Endothelial cell of umbilical vein (primary cell): Measurements from ENCODE around the gene PARK7. TPM values are rescaled to one million over a fixed set of nuclear protein-coding genes. Genes with fewer than 3 reads are reported as not detected.

Experiments used
- BruUV-seq: library from RNA; stranded (reverse); fragments of 400-500 nt; replicated peaks from 2 replicates; lab custom pipeline; 2021; lab: Mats Ljungman, UMichigan
- CTCF ChIA-PET: fragments of 300-600, 350-600 bp; sonication (Branson Sonifier 250); formaldehyde crosslinking; loops from one replicate; lab custom pipeline; 2021; ENCODE audit warnings: antibody characterized with exemption, inconsistent platforms; lab: Charles Lee
- POLR2A ChIA-PET: fragments of 300-600, 350-600 bp; sonication (Branson Sonifier 250); formaldehyde crosslinking; loops from one replicate; lab custom pipeline; 2021; ENCODE audit warnings: antibody characterized with exemption, inconsistent platforms; lab: Charles Lee
- DNase-seq: peaks from one replicate; pipeline ENCODE4 v3.0.0-alpha.2; 2011; ENCODE audit warnings: low read depth, low spot score
- FAIRE-seq: peaks from 2 replicates; lab custom pipeline; 2011; peaks lifted over from hg19 to GRCh38; lab: Jason Lieb, UNC
- H2AFZ ChIP-seq: 2 replicates; pipeline ENCODE4 v1.6.0; 2012; ENCODE audit warnings: low read depth, low read length, control low read depth, inconsistent platforms
- H3K27ac ChIP-seq: 2 replicates; pipeline ENCODE4 v1.5.1; 2011; ENCODE audit warnings: low read depth, mild to moderate bottlenecking, control low read depth, low read length, moderate library complexity; ENCODE audit not compliant: insufficient read depth
- H3K27me3 ChIP-seq, 2 experiments: 2 replicates each; pipeline versions ENCODE4 v1.6.0 to v1.6.1; 2011; ENCODE audit warnings: low read length in 2 of 2, mixed read lengths in 1 of 2; ENCODE audit not compliant: control insufficient read depth in 2 of 2, insufficient read depth in 2 of 2
- H3K36me3 ChIP-seq, 2 experiments: 2 replicates in 1 of 2; 3 replicates in 1 of 2; pipeline ENCODE4 v1.5.1; 2011; ENCODE audit warnings: low read length in 2 of 2, mild to moderate bottlenecking in 1 of 2, moderate library complexity in 1 of 2; ENCODE audit not compliant: control insufficient read depth in 2 of 2, insufficient read depth in 2 of 2; ENCODE audit errors: extremely low read depth in 1 of 2
- H3K4me1 ChIP-seq: 3 replicates; pipeline ENCODE4 v1.5.1; 2011; ENCODE audit warnings: mild to moderate bottlenecking, low read length; ENCODE audit not compliant: control insufficient read depth, insufficient read depth; ENCODE audit errors: extremely low read depth
- H3K4me2 ChIP-seq: 2 replicates; pipeline ENCODE4 v1.6.1; 2011; ENCODE audit warnings: low read length, control low read depth, mixed read lengths; ENCODE audit not compliant: insufficient read depth
- H3K4me3 ChIP-seq, 3 experiments: fragments of 200-600 bp in 1 of 3; sonication (generic), shearing (Covaris generic) in 1 of 3; replicated peaks in 1 of 3; 2 replicates each; pipeline ENCODE4 v1.5.1; 2011 to 2016; ENCODE audit warnings: control low read depth in 3 of 3, low read length in 3 of 3, mild to moderate bottlenecking in 2 of 3, inconsistent platforms in 1 of 3, low read depth in 1 of 3, moderate library complexity in 1 of 3; ENCODE audit not compliant: insufficient read depth in 1 of 3
- H3K79me2 ChIP-seq: 2 replicates; pipeline ENCODE4 v1.6.0; 2012; ENCODE audit warnings: low read length, inconsistent platforms; ENCODE audit not compliant: control insufficient read depth, insufficient read depth
- H3K9ac ChIP-seq: replicated peaks from 2 replicates; pipeline ENCODE3; 2011; ENCODE audit warnings: low read length, control low read depth; ENCODE audit not compliant: insufficient read depth; ENCODE audit errors: extremely low read depth
- H3K9me1 ChIP-seq: replicated peaks from 3 replicates; pipeline ENCODE4 v1.6.0; 2011; ENCODE audit warnings: mild to moderate bottlenecking, low read length; ENCODE audit not compliant: control insufficient read depth, insufficient read depth; ENCODE audit errors: extremely low read depth
- H3K9me3 ChIP-seq: replicated peaks from 2 replicates; pipeline ENCODE4 v1.5.1; 2012; ENCODE audit warnings: low read length, inconsistent platforms; ENCODE audit not compliant: control insufficient read depth, insufficient read depth
- H4K20me1 ChIP-seq: replicated peaks from 2 replicates; pipeline ENCODE3; 2011; ENCODE audit warnings: mild to moderate bottlenecking, low read length; ENCODE audit not compliant: control insufficient read depth, insufficient read depth; ENCODE audit errors: extremely low read depth
- CTCF ChIP-seq, 2 donors: IDR thresholded peaks; 1 replicate in 1 of 2; 2 replicates in 1 of 2; pipeline ENCODE4 v1.5.1; 2011; ENCODE audit warnings: low read length in 2 of 2, mild to moderate bottlenecking in 2 of 2, moderate library complexity in 2 of 2, control low read depth in 1 of 2, inconsistent platforms in 1 of 2, low read depth in 1 of 2; ENCODE audit not compliant: insufficient read depth in 1 of 2; ENCODE audit errors: extremely low read depth in 1 of 2
- EZH2 ChIP-seq: IDR thresholded peaks from 2 replicates; pipeline ENCODE4 v1.6.1; 2012; ENCODE audit warnings: borderline replicate concordance, low read depth, mild to moderate bottlenecking, moderate library complexity, low read length, inconsistent platforms; ENCODE audit not compliant: severe bottlenecking
- FOS ChIP-seq: IDR thresholded peaks from 2 replicates; pipeline ENCODE4 v1.6.1; 2011; ENCODE audit warnings: mild to moderate bottlenecking, low read length, moderate library complexity, borderline replicate concordance; ENCODE audit not compliant: insufficient read depth
- GATA2 ChIP-seq: IDR thresholded peaks from 2 replicates; pipeline ENCODE4 v1.7.0; 2011; ENCODE audit warnings: low read depth, mild to moderate bottlenecking, moderate library complexity, mixed read lengths, low read length; ENCODE audit not compliant: insufficient read length, insufficient read depth
- JUN ChIP-seq: IDR thresholded peaks from 2 replicates; pipeline ENCODE4 v1.6.1; 2011; ENCODE audit warnings: borderline replicate concordance, low read depth; ENCODE audit not compliant: insufficient read length, insufficient read depth
- MAX ChIP-seq: IDR thresholded peaks from 2 replicates; pipeline ENCODE4 v1.6.1; 2011; ENCODE audit not compliant: insufficient read depth, insufficient read length
- MYC ChIP-seq: IDR thresholded peaks from one replicate; pipeline ENCODE4 v1.6.1; 2011; ENCODE audit warnings: mild to moderate bottlenecking, low read depth, low read length
- POLR2A ChIP-seq: IDR thresholded peaks from 2 replicates; pipeline ENCODE4 v1.6.1; 2012; ENCODE audit warnings: low read depth, mild to moderate bottlenecking, control low read depth, low read length
- POLR2AphosphoS5 ChIP-seq: IDR thresholded peaks from 2 replicates; pipeline ENCODE4 v1.6.1; 2012; ENCODE audit warnings: low read depth, mild to moderate bottlenecking, control low read depth, low read length, moderate library complexity; ENCODE audit not compliant: insufficient read depth
- dilution Hi-C: fragments of 300-500 bp; cut with MboI; formaldehyde crosslinking; loops from one replicate; pipeline ENCODE4 v1.15.0; 2019; ENCODE audit warnings: low sequenced_read_pairs; ENCODE audit not compliant: extremely low pct_ligation_motif_present
- intact Hi-C: fragments of 100-400 bp; cut with micrococcal nuclease; formaldehyde crosslinking; loops from one replicate; pipeline ENCODE4 v1.10.0; 2022
- polyA plus RNA-seq, 4 experiments: library from polyadenylated mRNA; depleted of rRNA in 3 of 4; stranded (reverse) in 3 of 4; unstranded in 1 of 4; fragments of >200 nt; gene quantifications; 2 replicates each; pipeline versions ENCODE4 v1.2.1 to v1.2.3, GENCODE V29; 2011 to 2012; ENCODE audit warnings: missing spikeins in 1 of 4
- total RNA-seq: library from RNA; stranded (reverse); gene quantifications from 2 replicates; pipeline ENCODE4 v1.2.3, GENCODE V29; 2021

Gene PARK7
- total and polyA plus RNA-seq, 2 donors (not counting 3 experiments of a cell fraction or from before 2014, with no cell fraction given) = 203 to 294 TPM

GRCh38 chr1:8012955-8013354, 51.4 kb downstream of the PARK7 start:
- intact Hi-C loops = no loop called here

More at GRCh38 chr1:8012955-8013354, 51.4 kb downstream of the PARK7 start:
- Histone ChIP-seq H3K9me1 (no peaks in the 10 kb centered on the region), H3K36me3 (peaks cover 21% of the 10 kb centered on the region in 2 experiments), H3K27me3 (no peaks in the 10 kb centered on the region), H4K20me1 (peaks cover 2% of the 10 kb centered on the region), H3K4me2 (no peak overlapping the region), H3K79me2 (peaks cover 53% of the 10 kb centered on the region), H3K4me1 (peaks cover 32% of the 10 kb centered on the region), H3K9ac (no peak overlapping the region), H2AFZ (no peak overlapping the region), H3K4me3 (no peak overlapping the region), H3K9me3 (no peaks in the 10 kb centered on the region), H3K27ac (no peak overlapping the region)
- CTCF ChIA-PET = interaction anchor here (3.9 to 10.4 kb wide), 3 partner anchors 31 to 337 kb away, joined by 54 to 396 read pairs (median 92); no protein-coding TSS in a partner anchor
- TF ChIP-seq POLR2AphosphoS5 (no peak), CTCF (IDR thresholded peaks at IDR 0.05; ENCODE audit: extremely low read depth in 1 of 2, insufficient read depth in 1 of 2, low read depth in 1 of 2, low read length in 2 of 2) (no peak), POLR2A (no peak), EZH2 (no peak), FOS (no peak), GATA2 (no peak), MYC (no peak), MAX (no peak), JUN (no peak)
- POLR2A ChIA-PET = no interaction called here
- dilution Hi-C loops = loop anchor here (10.0 kb wide), 1 partner anchor 302 kb away; the partner anchor contains the start of gene SLC45A1
- BruUV-seq = no TSS peak
- FAIRE-seq (no peak), DNase-seq (no peak)
